NCI-H1417 (cell line): ENCODE results near the gene ARSK.

Experiments used
- DNase-seq, 3 experiments: peaks; one replicate each; lab custom pipeline; 2025; lab: John Stamatoyannopoulos, UW

The ARSK gene

GRCh38 chr5:95554647-95555548 is at the start of gene ARSK, which contains the start of gene SKIC3:
ARSK (plus strand) TSS chr5:95555101; CDS start chr5:95555279, 178 bp downstream.
SKIC3 (minus strand) TSS chr5:95554977; CDS start chr5:95547150, 7,827 bp downstream.
- peak; percentile 90 to 98 (median 97) for DNase-seq

- DNase-seq = no peak
Observed at GRCh38 chr5:95508550-95508949, 46.4 kb upstream of the ARSK start.

GRCh38 chr5:95511606-95512005 is 43.3 kb upstream of the ARSK start:
- DNase-seq = no peak

GRCh38 chr5:95518417-95518816 is 36.5 kb upstream of the ARSK start:
- DNase-seq = no peak

- DNase-seq = no peak
Observed at GRCh38 chr5:95519151-95519550, 35.8 kb upstream of the ARSK start.

- no peak for DNase-seq
Observed at GRCh38 chr5:95519681-95520080, 35.2 kb upstream of the ARSK start.

GRCh38 chr5:95520206-95520605 is 34.7 kb upstream of the ARSK start:
- no peak for DNase-seq

GRCh38 chr5:95524423-95524822 is 30.5 kb upstream of the ARSK start:
- no peak for DNase-seq

GRCh38 chr5:95526871-95527270 is 28.0 kb upstream of the ARSK start:
- no peak for DNase-seq

- no peak for DNase-seq
Observed at GRCh38 chr5:95528565-95528964, 26.3 kb upstream of the ARSK start.

GRCh38 chr5:95530416-95530815 is 24.5 kb upstream of the ARSK start:
- no peak for DNase-seq

GRCh38 chr5:95531491-95531890 is 23.4 kb upstream of the ARSK start:
- no peak for DNase-seq

GRCh38 chr5:95532415-95532814 is 22.5 kb upstream of the ARSK start:
- no peak for DNase-seq

- DNase-seq = no peak
Observed at GRCh38 chr5:95533106-95533505, 21.8 kb upstream of the ARSK start.

- no peak for DNase-seq
Observed at GRCh38 chr5:95533761-95534160, 21.1 kb upstream of the ARSK start.

GRCh38 chr5:95537501-95537900 is 17.4 kb upstream of the ARSK start:
- no peak for DNase-seq

- peak in 2 of 3 experiments; percentile 22 to 76 for DNase-seq
Observed at GRCh38 chr5:95543017-95543705, 11.7 kb upstream of the ARSK start.

GRCh38 chr5:95549030-95549429 is 5.9 kb upstream of the ARSK start:
- DNase-seq = peak in 1 of 3 experiments; percentile 13

- no peak for DNase-seq
Observed at GRCh38 chr5:95554331-95554646, 612 bp upstream of the ARSK start.

- DNase-seq = no peak
Observed at GRCh38 chr5:95555553-95555952, 652 bp downstream of the ARSK start.

- no peak for DNase-seq
Observed at GRCh38 chr5:95557841-95558240, 2.9 kb downstream of the ARSK start.

GRCh38 chr5:95562282-95562681 is 7.4 kb downstream of the ARSK start:
- DNase-seq = no peak

GRCh38 chr5:95563367-95563766 is 8.5 kb downstream of the ARSK start:
- no peak for DNase-seq
